H9 (cell line): ENCODE data around the gene FHIT. TPM values are rescaled to one million over a fixed set of nuclear protein-coding genes. Genes with fewer than 3 reads are reported as not detected.

Experiments used
- DNase-seq: peaks from one replicate; pipeline ENCODE4 v3.0.0-alpha.2; 2017
- H2AFZ ChIP-seq: one replicate; pipeline ENCODE4 v1.6.1; 2013; ENCODE audit warnings: mild to moderate bottlenecking, low read length, control low read depth, moderate library complexity
- H2AK5ac ChIP-seq: 2 replicates; pipeline ENCODE4 v1.6.1; 2013; ENCODE audit warnings: low read length, control low read depth, mixed read lengths; ENCODE audit not compliant: insufficient read length
- H2BK120ac ChIP-seq: one replicate; pipeline ENCODE4 v1.6.1; 2013; ENCODE audit warnings: low read depth, mild to moderate bottlenecking, low read length, control low read depth, inconsistent platforms; ENCODE audit not compliant: poor library complexity, severe bottlenecking
- H2BK12ac ChIP-seq: 2 replicates; pipeline ENCODE4 v1.6.1; 2013; ENCODE audit warnings: low read length, control low read depth, mixed read lengths, low read depth; ENCODE audit not compliant: insufficient read length
- H2BK15ac ChIP-seq: 2 replicates; pipeline ENCODE4 v1.6.1; 2013; ENCODE audit warnings: low read depth, low read length, control low read depth
- H2BK20ac ChIP-seq: one replicate; pipeline ENCODE4 v1.6.1; 2013; ENCODE audit warnings: low read depth, mild to moderate bottlenecking, low read length, control low read depth, inconsistent platforms; ENCODE audit not compliant: poor library complexity, severe bottlenecking
- H2BK5ac ChIP-seq: 2 replicates; pipeline ENCODE4 v1.6.1; 2013; ENCODE audit warnings: low read length, control low read depth, mixed read lengths; ENCODE audit not compliant: insufficient read length
- H3K14ac ChIP-seq: 2 replicates; pipeline ENCODE4 v1.6.1; 2013; ENCODE audit warnings: low read length, control low read depth; ENCODE audit not compliant: insufficient read depth
- H3K18ac ChIP-seq: 2 replicates; pipeline ENCODE4 v1.6.1; 2013; ENCODE audit warnings: low read depth, mild to moderate bottlenecking, mixed read lengths, low read length, control low read depth; ENCODE audit not compliant: insufficient read length
- H3K23ac ChIP-seq: 2 replicates; pipeline ENCODE4 v1.6.1; 2013; ENCODE audit warnings: low read length, control low read depth, mixed read lengths, low read depth; ENCODE audit not compliant: insufficient read length
- H3K23me2 ChIP-seq: 2 replicates; pipeline ENCODE4 v1.6.1; 2013; ENCODE audit warnings: low read depth, mild to moderate bottlenecking, mixed read lengths, low read length, control low read depth; ENCODE audit not compliant: insufficient read length, poor library complexity, severe bottlenecking
- H3K27ac ChIP-seq: 2 replicates; pipeline ENCODE4 v1.5.1; 2013; ENCODE audit warnings: low read length, control low read depth, mixed read lengths, low read depth; ENCODE audit not compliant: insufficient read length
- H3K27me3 ChIP-seq: 2 replicates; pipeline ENCODE4 v1.6.1; 2013; ENCODE audit warnings: low read length, control low read depth, inconsistent platforms; ENCODE audit not compliant: insufficient read depth
- H3K4ac ChIP-seq: 2 replicates; pipeline ENCODE4 v1.6.1; 2013; ENCODE audit warnings: low read depth, mild to moderate bottlenecking, control low read depth, inconsistent platforms, low read length, moderate library complexity
- H3K4me1 ChIP-seq: 2 replicates; pipeline ENCODE4 v1.6.1; 2013; ENCODE audit warnings: low read length, control low read depth, inconsistent platforms; ENCODE audit not compliant: insufficient read depth
- H3K4me2 ChIP-seq: 2 replicates; pipeline ENCODE4 v1.6.1; 2013; ENCODE audit warnings: low read length, control low read depth, mixed read lengths; ENCODE audit not compliant: insufficient read length, insufficient read depth
- H3K56ac ChIP-seq: 2 replicates; pipeline ENCODE4 v1.6.1; 2013; ENCODE audit warnings: low read depth, mild to moderate bottlenecking, mixed read lengths, low read length, control low read depth; ENCODE audit not compliant: insufficient read length
- H3K79me1 ChIP-seq: 2 replicates; pipeline ENCODE4 v1.6.1; 2013; ENCODE audit warnings: low read depth, mild to moderate bottlenecking, moderate library complexity, low read length, control low read depth, inconsistent platforms; ENCODE audit not compliant: insufficient read depth, poor library complexity, severe bottlenecking
- H3K79me2 ChIP-seq: 2 replicates; pipeline ENCODE4 v1.6.1; 2013; ENCODE audit warnings: low read length, control low read depth, inconsistent platforms; ENCODE audit not compliant: insufficient read depth
- H3K9ac ChIP-seq: 2 replicates; pipeline ENCODE4 v1.6.1; 2013; ENCODE audit warnings: low read length, control low read depth, mixed read lengths; ENCODE audit not compliant: insufficient read length; ENCODE audit errors: extremely low read depth
- H3K9me3 ChIP-seq: one replicate; pipeline ENCODE4 v1.6.1; 2013; ENCODE audit warnings: low read depth, low read length, inconsistent platforms; ENCODE audit not compliant: control insufficient read depth
- H3T11ph ChIP-seq: one replicate; pipeline ENCODE4 v1.6.1; 2013; ENCODE audit warnings: mild to moderate bottlenecking, low read length, control low read depth, inconsistent platforms
- H4K20me1 ChIP-seq: one replicate; pipeline ENCODE4 v1.6.1; 2013; ENCODE audit not compliant: control insufficient read depth, insufficient read length, insufficient read depth
- H4K5ac ChIP-seq: 2 replicates; pipeline ENCODE4 v1.6.1; 2013; ENCODE audit warnings: low read depth, mild to moderate bottlenecking, mixed read lengths, low read length, control low read depth; ENCODE audit not compliant: insufficient read length
- H4K8ac ChIP-seq: replicated peaks from 2 replicates; pipeline ENCODE4 v1.6.1; 2013; ENCODE audit warnings: low read length, control low read depth, mixed read lengths, low read depth; ENCODE audit not compliant: insufficient read length
- H4K91ac ChIP-seq: 2 replicates; pipeline ENCODE4 v1.6.1; 2013; ENCODE audit warnings: low read depth, mild to moderate bottlenecking, moderate library complexity, mixed read lengths, low read length, control low read depth; ENCODE audit not compliant: insufficient read length
- H3K27ac Mint-ChIP-seq, 3 experiments: 2 replicates in 2 of 3; 3 replicates in 1 of 3; pipeline ENCODE4 v1.8.0; 2020 to 2021; ENCODE audit warnings: mixed read lengths in 3 of 3, mild to moderate bottlenecking in 1 of 3, moderate library complexity in 1 of 3
- H3K27me3 Mint-ChIP-seq: 2 replicates; pipeline ENCODE4 v1.8.0; 2021; ENCODE audit warnings: low read depth, mild to moderate bottlenecking, moderate library complexity, mixed read lengths
- H3K36me3 Mint-ChIP-seq, 3 experiments: 2 replicates in 2 of 3; 3 replicates in 1 of 3; pipeline ENCODE4 v1.8.0; 2020 to 2021; ENCODE audit warnings: low read depth in 3 of 3, mixed read lengths in 3 of 3; ENCODE audit not compliant: insufficient read depth in 1 of 3
- H3K4me1 Mint-ChIP-seq, 2 experiments: 2 replicates each; pipeline ENCODE4 v1.8.0; 2020; ENCODE audit warnings: mixed read lengths in 2 of 2
- H3K4me3 Mint-ChIP-seq, 2 experiments: 2 replicates in 1 of 2; 3 replicates in 1 of 2; pipeline ENCODE4 v1.8.0; 2020 to 2021; ENCODE audit warnings: mild to moderate bottlenecking in 2 of 2, mixed read lengths in 2 of 2, moderate library complexity in 1 of 2
- H3K9me3 Mint-ChIP-seq, 2 experiments: 2 replicates in 1 of 2; 3 replicates in 1 of 2; pipeline ENCODE4 v1.8.0; 2020; ENCODE audit warnings: mild to moderate bottlenecking in 2 of 2, mixed read lengths in 2 of 2, moderate library complexity in 1 of 2
- CTCF ChIP-seq: fragments of 200-600 bp; sonication (generic); conservative IDR thresholded peaks from 3 replicates; pipeline ENCODE4 v1.8.0; 2021; ENCODE audit warnings: antibody characterized with exemption, mild to moderate bottlenecking
- WGBS: extraction: QIAGEN DNeasy Blood & Tissue Kit; methylation state at CpG from one replicate; pipeline ENCODE4 v1.1.7; 2013; ENCODE audit warnings: missing lambda C conversion rate, low lambda C conversion rate, mixed read lengths; ENCODE audit not compliant: insufficient read length; ENCODE audit errors: extremely low coverage; 5-methylcytosine and 5-hydroxymethylcytosine counted together
- total RNA-seq: library from RNA; stranded (reverse); gene quantifications from 2 replicates; pipeline ENCODE4 v1.2.1, GENCODE V29; 2021

FHIT gene
- total RNA-seq, 1 experiment from 2014 or later: 3.0 TPM

DNA sequence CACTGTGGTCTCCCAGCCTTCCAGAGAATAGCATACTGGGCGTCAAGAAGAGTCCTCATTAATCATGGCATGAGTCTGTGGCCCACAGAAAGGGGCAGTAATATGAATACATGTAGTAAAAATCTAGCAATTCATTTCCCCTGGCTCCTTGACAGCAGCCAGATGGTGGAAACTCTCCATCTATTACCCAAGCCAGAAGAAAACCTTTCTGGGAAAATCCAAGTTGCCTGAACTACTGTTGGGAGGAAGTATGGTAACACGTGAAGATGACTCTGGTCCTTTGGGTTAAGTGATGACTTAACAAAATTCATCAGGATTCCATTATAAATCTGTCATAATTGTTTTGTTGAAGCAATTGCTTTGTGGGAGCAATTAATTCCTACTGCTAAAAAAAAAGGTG lies 530.5 kb downstream of the FHIT start:
- Histone ChIP-seq H2BK5ac (no peak overlapping the region), H3K56ac (no peak overlapping the region), H3K14ac (no peak overlapping the region), H3K27me3 (no peaks in the 10 kb centered on the region), H2AK5ac (no peak overlapping the region), H3K9ac (no peak overlapping the region), H3K79me2 (no peaks in the 10 kb centered on the region), H2BK15ac (no peak overlapping the region), H3K18ac (no peak overlapping the region), H3K4me1 (no peaks in the 10 kb centered on the region), H3K4ac (no peak overlapping the region), H3K23ac (no peak overlapping the region), H2BK12ac (no peak overlapping the region), H3K27ac (no peak overlapping the region), H3K4me2 (no peak overlapping the region), H4K91ac (no peak overlapping the region), H3K79me1 (no peaks in the 10 kb centered on the region), H2BK120ac (no peak overlapping the region), H2BK20ac (no peak overlapping the region), H3T11ph (no peak overlapping the region), H4K8ac (no peak overlapping the region), H4K5ac (no peak overlapping the region), H3K23me2 (no peaks in the 10 kb centered on the region), H2AFZ (no peak overlapping the region), H4K20me1 (no peaks in the 10 kb centered on the region), H3K9me3 (no peaks in the 10 kb centered on the region)
- Mint-ChIP-seq H3K27ac (no peak overlapping the region), H3K4me1 (no peaks in the 10 kb centered on the region), H3K27me3 (no peaks in the 10 kb centered on the region), H3K4me3 (no peak overlapping the region), H3K36me3 (no peaks in the 10 kb centered on the region; a peak in 1 of 7 replicates), H3K9me3 (no peaks in the 10 kb centered on the region; a peak in 1 of 5 replicates)
- no CpG with 5 or more reads among the region's 2 CpGs for WGBS
- no peak for TF ChIP-seq CTCF
- DNase-seq: no peak
